Esophagus mucosa (tissue), 1 donor: ENCODE data around the gene IFNA13. TPM values are rescaled to one million over a fixed set of nuclear protein-coding genes. Genes with fewer than 3 reads are reported as not detected.

Source experiments
- ATAC-seq: fragments of 200-7000 bp; cut with Tn5 transposase; one replicate; pipeline ENCODE4 v1.9.1; 2020
- total RNA-seq: library from RNA; stranded (reverse); gene quantifications from one replicate; pipeline ENCODE4 v1.2.4, GENCODE V29; 2023
- donor health status: DM: yes; HTN: yes; CAD: no.

Gene IFNA13
- total RNA-seq, 1 donor from 2014 or later = not detected

GRCh38 chr9:21357479-21358460 lies 10.1 kb downstream of the IFNA13 start:
- no peak for ATAC-seq

DNA sequence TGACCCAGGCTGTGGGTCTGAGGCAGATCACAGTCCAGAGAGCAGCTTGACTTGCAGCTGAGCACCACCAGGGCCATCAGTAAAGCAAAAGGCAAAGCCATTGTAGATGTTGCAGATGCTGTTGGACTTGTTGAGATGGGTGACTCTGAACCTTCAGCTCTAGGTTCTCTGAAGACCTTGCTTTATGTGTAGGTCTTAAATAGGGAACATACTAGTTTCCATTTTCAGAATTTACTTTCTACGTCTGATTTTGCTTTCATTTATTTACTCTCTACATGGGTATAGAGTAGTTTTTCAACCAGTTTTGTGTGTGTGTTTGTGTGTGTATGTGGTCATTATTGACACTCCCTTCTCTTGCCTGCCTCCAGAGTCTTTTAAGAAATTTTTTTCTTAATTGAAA lies 17.1 kb downstream of the IFNA13 start, which contains the start of gene IFNA6:
TSS of gene IFNA6 (minus strand) at position 101 of the 400 bp plus-strand sequence. CDS start at position 101, 0 bp downstream.
- no peak for ATAC-seq

- no peak for ATAC-seq
These were observed 19.4 kb downstream of the IFNA13 start for GRCh38 chr9:21348430-21348970.

DNA sequence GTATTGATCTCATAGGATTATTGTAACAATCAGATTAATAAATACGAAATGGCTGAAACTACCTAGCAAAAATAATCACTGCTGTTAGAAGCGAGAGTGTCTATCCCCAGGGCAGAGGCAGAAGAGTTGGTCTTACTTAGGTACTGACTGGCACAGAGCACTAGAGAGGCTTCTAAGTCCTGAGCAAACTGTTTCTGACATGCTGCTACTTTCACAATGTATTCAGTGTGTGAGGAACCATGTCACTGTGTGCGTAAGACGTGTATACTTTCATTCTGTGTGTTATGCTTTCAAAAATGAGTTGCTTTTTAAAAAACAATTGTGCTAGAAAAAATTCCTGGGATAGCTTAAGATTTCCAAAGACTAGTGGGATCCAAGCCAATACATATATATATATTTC lies 27.1 kb downstream of the IFNA13 start:
- ATAC-seq = no peak

DNA sequence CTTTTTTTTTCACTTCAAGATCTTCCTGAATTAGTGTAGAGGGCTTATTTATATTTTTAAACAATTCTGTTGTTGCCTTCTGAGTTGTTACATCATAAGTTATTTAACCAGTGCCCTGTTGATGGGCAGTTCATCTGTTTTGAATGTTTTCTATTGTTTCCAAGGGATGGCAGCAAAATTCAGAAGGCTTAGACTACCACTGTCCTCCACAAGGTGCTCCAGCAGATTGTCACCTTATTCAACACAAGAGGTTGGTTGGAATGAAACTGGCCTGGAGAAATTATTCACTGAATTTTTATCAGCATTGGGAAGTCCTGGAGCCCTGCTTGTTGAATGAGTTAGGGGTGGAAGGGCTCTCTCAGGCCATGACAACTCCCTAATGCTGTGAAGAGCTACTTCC lies 31.4 kb downstream of the IFNA13 start:
- ATAC-seq = no peak

DNA sequence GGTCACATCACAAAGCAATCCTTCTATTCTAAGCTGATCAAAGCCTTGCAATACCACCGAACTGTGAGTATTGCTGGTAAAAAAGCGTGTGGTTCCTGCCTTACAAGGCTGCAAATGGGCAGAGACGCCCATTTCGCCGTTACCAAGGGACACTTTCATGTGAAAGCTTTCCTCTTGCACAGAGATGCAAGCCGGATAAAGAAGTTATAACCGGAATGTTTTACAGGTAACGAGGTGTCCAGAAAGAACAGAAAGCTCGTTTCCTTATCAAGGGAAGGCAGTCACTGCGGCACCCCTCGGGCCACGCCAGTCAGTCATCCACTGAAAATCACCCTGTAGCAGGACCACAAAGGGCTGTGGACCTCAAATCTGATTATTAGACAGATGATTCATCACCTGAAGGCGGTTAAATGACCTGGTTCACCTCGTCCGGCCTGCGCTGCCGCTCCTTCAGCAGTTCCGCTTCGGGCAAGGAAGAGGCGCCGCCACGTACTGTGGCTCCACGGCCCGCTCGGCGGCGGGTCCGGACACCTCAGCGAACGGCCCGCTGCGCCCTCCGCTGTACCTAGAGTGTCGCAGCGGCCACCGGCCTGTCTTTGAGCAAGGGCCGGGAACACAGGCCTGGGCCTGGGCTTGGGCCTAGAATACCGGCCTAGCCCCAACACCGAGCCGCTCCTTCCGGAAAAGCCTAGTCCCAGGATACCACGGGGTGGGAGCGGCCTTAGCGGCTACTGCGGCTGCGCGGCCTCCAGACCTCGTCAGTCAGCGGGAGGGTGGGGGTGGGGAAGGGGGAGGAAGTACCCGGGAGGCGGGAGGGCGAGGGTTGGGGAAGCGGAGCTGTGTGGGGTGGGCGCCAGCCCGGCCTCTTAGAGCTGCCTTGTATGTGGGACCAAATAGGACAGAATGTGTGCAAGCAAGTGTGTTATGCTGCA lies 32.9 kb downstream of the IFNA13 start, which contains the start of gene KLHL9:
TSS of gene KLHL9 (minus strand) at position 704 of the 932 bp plus-strand sequence. CDS start at position 159, 545 bp downstream.
- ATAC-seq = peak; percentile 100

- ATAC-seq = no peak
These were observed 34.6 kb downstream of the IFNA13 start for GRCh38 chr9:21333226-21333625.

DNA sequence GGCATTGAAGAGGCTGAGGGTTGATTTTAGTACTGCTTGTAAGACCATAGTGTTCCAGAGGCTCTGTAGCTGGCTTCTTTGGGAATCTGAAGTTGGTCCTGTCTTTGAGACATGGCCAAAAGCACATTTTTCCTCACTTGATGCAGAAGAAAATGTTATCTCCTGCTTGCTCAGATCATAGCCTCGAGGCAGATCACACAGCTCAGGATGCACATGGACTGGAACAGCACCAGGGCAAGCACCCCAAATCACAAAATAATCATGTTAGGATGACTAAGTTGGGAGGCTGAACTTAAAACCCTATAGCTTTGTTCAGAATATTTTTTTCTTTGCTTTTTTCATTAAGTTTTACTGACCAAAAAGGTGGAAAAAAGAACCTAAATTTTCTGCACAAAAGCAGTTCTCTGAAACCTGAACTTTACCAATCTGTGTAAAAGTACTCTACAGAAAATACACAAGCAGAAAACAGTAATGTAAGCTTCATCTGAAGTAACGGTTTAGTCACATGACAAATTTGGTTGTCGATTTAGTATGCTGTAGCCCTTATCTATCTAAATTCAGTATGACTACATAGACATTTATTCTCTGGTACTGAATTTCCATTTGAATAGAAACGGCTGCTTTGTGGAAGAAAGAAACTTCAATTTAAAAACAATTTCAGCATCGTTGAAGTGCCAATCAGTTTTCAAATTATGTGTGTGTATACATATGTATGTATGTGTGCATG lies 36.0 kb downstream of the IFNA13 start:
- no peak for ATAC-seq

DNA sequence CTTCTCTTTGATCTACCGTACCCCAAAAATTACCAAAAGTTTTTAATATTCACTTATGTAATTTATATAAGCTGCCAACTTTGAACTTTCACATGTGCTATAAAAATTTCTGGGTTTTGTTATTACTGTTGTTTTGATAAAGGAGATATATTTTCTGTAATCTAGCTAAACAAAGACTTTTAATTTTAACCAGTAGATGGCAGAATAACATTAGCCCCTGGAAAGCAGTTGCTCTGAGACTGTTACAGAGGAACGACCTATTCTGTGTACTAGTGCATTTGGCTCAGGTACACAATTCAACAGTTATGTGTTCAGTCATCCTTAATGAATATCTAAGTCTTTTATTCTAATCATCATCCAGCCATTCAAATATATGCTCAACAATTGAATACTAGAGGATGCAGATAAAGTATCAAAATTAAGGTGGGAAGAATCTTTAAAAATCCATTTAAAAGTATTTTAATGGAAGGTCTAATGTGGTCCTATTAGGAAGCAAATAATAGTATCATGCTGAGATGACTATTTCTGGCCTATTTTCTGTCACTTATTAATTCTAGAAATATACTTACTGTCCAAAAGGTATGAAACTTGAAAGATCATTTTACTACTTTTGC lies 41.2 kb downstream of the IFNA13 start:
- peak; percentile 68 for ATAC-seq

GRCh38 chr9:21324047-21324446 lies 43.8 kb downstream of the IFNA13 start:
- ATAC-seq = no peak

DNA sequence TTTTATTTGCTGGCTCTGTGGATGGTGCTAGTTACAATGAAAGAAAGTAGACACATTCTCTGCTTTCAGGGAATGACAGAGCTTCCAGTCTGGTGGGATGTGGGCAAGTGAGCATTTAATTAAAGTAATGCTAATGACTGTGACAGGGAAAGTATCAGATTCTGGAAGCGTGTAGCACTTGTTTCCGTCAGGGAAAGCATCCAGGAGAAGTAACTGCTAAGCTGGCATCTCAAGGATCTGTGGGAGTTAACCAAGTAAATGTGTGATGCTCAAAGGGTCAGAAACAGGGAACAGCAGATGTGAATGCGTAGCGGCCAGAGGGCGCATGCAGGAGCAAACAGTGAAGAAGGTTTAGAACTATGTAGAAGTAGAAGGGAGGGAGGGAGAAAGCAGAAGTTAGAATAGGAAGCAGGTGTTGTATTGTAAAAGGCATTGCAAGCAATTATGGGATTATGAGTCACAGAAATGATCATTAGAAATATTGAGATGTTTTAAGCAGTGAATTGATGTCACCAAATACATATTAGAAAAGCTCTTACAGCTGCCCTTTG lies 44.9 kb downstream of the IFNA13 start:
- no peak for ATAC-seq

- ATAC-seq = no peak
These were observed 47.4 kb downstream of the IFNA13 start for GRCh38 chr9:21320465-21320864.

- ATAC-seq = peak; percentile 73
These were observed 49.6 kb downstream of the IFNA13 start for GRCh38 chr9:21317956-21318923.

Other genes starting within 250 kb of the IFNA13 start
- not detected for gene IFNW1, start 226.2 kb downstream of the IFNA13 start, total RNA-seq
- gene IFNA21, start 201.4 kb downstream of the IFNA13 start, total RNA-seq = not detected
- not detected for gene IFNA4, start 180.5 kb downstream of the IFNA13 start, total RNA-seq
- not detected for gene IFNA7, start 165.9 kb downstream of the IFNA13 start, total RNA-seq
- not detected for gene IFNA10, start 160.9 kb downstream of the IFNA13 start, total RNA-seq
- gene IFNA16, start 150.7 kb downstream of the IFNA13 start, total RNA-seq = not detected
- gene IFNA17, start 139.8 kb downstream of the IFNA13 start, total RNA-seq = not detected
- not detected for gene IFNA14, start 128.1 kb downstream of the IFNA13 start, total RNA-seq
- not detected for gene IFNA5, start 62.7 kb downstream of the IFNA13 start, total RNA-seq
- 10.1 TPM for gene KLHL9, start 32.7 kb downstream of the IFNA13 start, total RNA-seq
- gene IFNA6, start 17.2 kb downstream of the IFNA13 start, total RNA-seq = not detected
- not detected for gene IFNA2, start 17.3 kb upstream of the IFNA13 start, total RNA-seq
- not detected for gene IFNA8, start 41.1 kb upstream of the IFNA13 start, total RNA-seq
- gene IFNA1, start 72.4 kb upstream of the IFNA13 start, total RNA-seq = not detected
- 5.6 TPM for gene IFNE, start 114.3 kb upstream of the IFNA13 start, total RNA-seq